ENCODE data around the gene CLASRP. TPM values are rescaled to one million over a fixed set of nuclear protein-coding genes. Genes with fewer than 3 reads are reported as not detected.

Gene CLASRP
- total and polyA plus RNA-seq, 9 of the 15 experiments (the other 6 are each of a cell fraction or from before 2014, with no cell fraction given): 0.94 to 86.3 (median 44.0) TPM

- TF ChIP-seq HOMEZ (CRISPR knock-in tag; IDR thresholded peaks at IDR 0.05) (no peak), HNRNPL (IDR thresholded peaks at IDR 0.05; ENCODE audit: low read depth, low read length) (no peak), POLR2G (IDR thresholded peaks at IDR 0.05; ENCODE audit: low read depth, low read length) (no peak; the same call in 1 of the 2 replicates), NCOA2 (IDR thresholded peaks at IDR 0.05; ENCODE audit: partially characterized antibody in 2 of 2) (no peak), THAP12 (CRISPR knock-in tag; IDR thresholded peaks at IDR 0.05) (peak; percentile 58; the same call in 1 of the 2 replicates), CEBPB (tag; IDR thresholded peaks at IDR 0.05) (no peak), IRF1 (CRISPR knock-in tag; IDR thresholded peaks at IDR 0.05; ENCODE audit: borderline replicate concordance) (no peak), CBX3 (IDR thresholded peaks at IDR 0.05; ENCODE audit: borderline replicate concordance in 1 of 2, low read length in 2 of 2) (no peak), SP1 (CRISPR knock-in tag; IDR thresholded peaks at IDR 0.05) (peak; percentile 45; the same call in 1 of the 2 replicates), SAFB (IDR thresholded peaks at IDR 0.05; ENCODE audit: borderline replicate concordance, low read depth, low read length) (no peak), IFI16 (CRISPR knock-in tag; IDR thresholded peaks at IDR 0.05) (no peak), GTF2F1 (IDR thresholded peaks at IDR 0.05; ENCODE audit: low read depth, low read length) (no peak), SPI1 (IDR thresholded peaks at IDR 0.05; ENCODE audit: borderline replicate concordance, low read depth, low read length) (no peak), NUFIP1 (IDR thresholded peaks at IDR 0.05; ENCODE audit: partially characterized antibody) (no peak), ESRRB (CRISPR knock-in tag; IDR thresholded peaks at IDR 0.05; ENCODE audit: borderline replicate concordance) (no peak), RBM14 (IDR thresholded peaks at IDR 0.05; ENCODE audit: borderline replicate concordance, insufficient read depth, low read depth, low read length) (no peak), GATA2 (CRISPR knock-in tag; IDR thresholded peaks at IDR 0.05) (no peak), ARID1B (IDR thresholded peaks at IDR 0.05) (peak; percentile 75), BRF2 (IDR thresholded peaks at IDR 0.05; ENCODE audit: borderline replicate concordance, insufficient read depth, insufficient read length) (no peak), TRIM24 (IDR thresholded peaks at IDR 0.05) (no peak)
Observed at GRCh38 chr19:45097776-45098520, 59.1 kb downstream of the CLASRP start (continued).
